WERI-Rb-1 (cell line): Measurements from ENCODE around the gene CERS5.

Source experiments
- DNase-seq: peaks from one replicate; pipeline ENCODE4 v3.0.0-alpha.2; 2020
- H3K27ac ChIP-seq: fragments of 250-450 bp; sonication (Bioruptor Pico); 2 replicates; pipeline ENCODE4 v1.5.1; 2020; ENCODE audit warnings: mild to moderate bottlenecking, moderate library complexity
- H3K27me3 ChIP-seq: fragments of 250-450 bp; sonication (Bioruptor Pico); 2 replicates; pipeline ENCODE4 v1.5.1; 2021; ENCODE audit warnings: mild to moderate bottlenecking, low read depth, moderate library complexity; ENCODE audit not compliant: insufficient read depth, severe bottlenecking
- H3K36me3 ChIP-seq: fragments of 250-450 bp; sonication (Bioruptor Pico); 2 replicates; pipeline ENCODE4 v1.5.1; 2020; ENCODE audit warnings: mild to moderate bottlenecking, moderate library complexity
- H3K4me3 ChIP-seq: 2 replicates; pipeline ENCODE4 v1.5.1; 2011; ENCODE audit warnings: low read depth, mild to moderate bottlenecking, control low read depth, low read length
- H3K9me3 ChIP-seq: fragments of 250-450 bp; sonication (Bioruptor Pico); 2 replicates; pipeline ENCODE4 v1.5.1; 2021; ENCODE audit warnings: mild to moderate bottlenecking, moderate library complexity; ENCODE audit not compliant: severe bottlenecking
- CTCF ChIP-seq: IDR thresholded peaks from 2 replicates; pipeline ENCODE4 v1.5.1; 2011; ENCODE audit warnings: low read depth, mild to moderate bottlenecking, control low read depth, inconsistent platforms, low read length

Gene CERS5

DNA sequence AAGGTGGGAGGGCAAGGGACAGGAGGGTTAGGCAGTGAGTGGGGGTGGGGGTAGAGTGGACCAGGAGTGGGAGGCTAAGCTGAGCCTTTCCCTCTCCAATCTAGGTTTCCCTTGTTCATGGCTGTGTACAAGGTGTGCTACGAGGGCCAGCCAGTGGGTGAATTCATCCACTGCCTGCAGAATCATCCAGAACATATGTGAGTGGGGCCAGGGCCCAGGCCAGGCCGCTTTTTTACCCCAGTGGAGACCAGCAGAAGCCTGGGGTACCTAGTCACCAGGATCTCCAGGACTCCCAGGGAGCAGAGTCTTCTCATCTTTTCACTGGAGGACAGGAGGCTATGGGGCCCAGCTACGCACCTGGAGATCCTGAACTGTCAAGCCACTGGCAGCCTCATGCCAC lies 57.9 kb downstream of the CERS5 start:
- no peaks in the 10 kb centered on the region for H3K27me3 ChIP-seq
- H3K9me3 ChIP-seq = no peaks in the 10 kb centered on the region
- H3K36me3 ChIP-seq = no peaks in the 10 kb centered on the region
- H3K27ac ChIP-seq = no peak overlapping the region
- TF ChIP-seq CTCF = no peak
- DNase-seq = no peak
- no peak overlapping the region for H3K4me3 ChIP-seq

GRCh38 chr12:50107416-50108268 lies 59.5 kb downstream of the CERS5 start:
- Histone ChIP-seq H3K4me3 (no peak overlapping the region), H3K9me3 (no peaks in the 10 kb centered on the region), H3K27ac (no peak overlapping the region), H3K27me3 (no peaks in the 10 kb centered on the region), H3K36me3 (no peaks in the 10 kb centered on the region)
- no peak for TF ChIP-seq CTCF
- DNase-seq = no peak

GRCh38 chr12:50106907-50107306 lies 60.3 kb downstream of the CERS5 start:
- TF ChIP-seq CTCF = no peak
- no peaks in the 10 kb centered on the region for H3K27me3 ChIP-seq
- DNase-seq = no peak
- H3K36me3 ChIP-seq = peaks cover 4% of the 10 kb centered on the region
- no peak overlapping the region for H3K4me3 ChIP-seq
- no peaks in the 10 kb centered on the region for H3K9me3 ChIP-seq
- H3K27ac ChIP-seq = no peak overlapping the region

DNA sequence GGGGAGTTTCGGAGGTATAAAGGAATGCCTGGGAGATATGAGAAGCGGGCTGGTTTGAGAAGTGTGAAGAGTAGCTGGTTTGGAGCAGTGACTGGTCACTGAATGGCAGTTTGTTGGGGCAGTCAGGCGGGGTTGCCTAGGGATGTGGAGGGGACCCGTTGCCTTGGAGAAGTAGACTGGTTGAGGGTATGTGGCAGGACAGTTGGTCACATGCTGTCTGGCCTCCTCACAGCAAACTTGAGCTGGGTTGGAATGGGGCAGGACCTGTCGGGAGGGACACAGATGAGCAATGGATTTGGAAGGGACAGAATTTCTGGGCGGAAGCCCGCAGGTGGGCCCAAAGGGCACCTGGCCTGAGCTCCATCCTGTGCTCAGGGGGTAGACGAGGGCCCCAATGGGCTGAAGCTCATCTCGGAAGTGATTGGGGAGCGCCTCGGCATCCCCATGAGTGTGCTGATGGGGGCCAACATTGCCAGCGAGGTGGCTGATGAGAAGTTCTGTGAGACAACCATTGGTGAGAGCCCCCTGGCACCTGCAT lies 61.2 kb downstream of the CERS5 start:
- Histone ChIP-seq H3K9me3 (no peaks in the 10 kb centered on the region), H3K4me3 (no peak overlapping the region), H3K27ac (no peak overlapping the region), H3K36me3 (peaks cover 9% of the 10 kb centered on the region), H3K27me3 (no peaks in the 10 kb centered on the region)
- TF ChIP-seq CTCF = no peak
- no peak for DNase-seq

- Histone ChIP-seq H3K27me3 (no peaks in the 10 kb centered on the region), H3K4me3 (no peak overlapping the region), H3K27ac (no peak overlapping the region), H3K36me3 (peaks cover 12% of the 10 kb centered on the region), H3K9me3 (no peaks in the 10 kb centered on the region)
- TF ChIP-seq CTCF = no peak
- no peak for DNase-seq
These were observed 62.5 kb downstream of the CERS5 start for GRCh38 chr12:50104417-50105366.
